HepG2 (cell line): ENCODE data around the gene PTPA. TPM values are rescaled to one million over a fixed set of nuclear protein-coding genes. Genes with fewer than 3 reads are reported as not detected.

Experiments used
- ATF7-NPFF ChIP-seq: sonication (generic); formaldehyde crosslinking; IDR thresholded peaks from 2 replicates; pipeline ENCODE4 v1.8.1; 2023; ENCODE audit warnings: mild to moderate bottlenecking, low read depth, missing genetic modification reagents, moderate library complexity
- CSRNP2 ChIP-seq: sonication (generic); formaldehyde crosslinking; conservative IDR thresholded peaks from 2 replicates; pipeline ENCODE4 v1.8.0; 2022; ENCODE audit warnings: low read depth, missing genetic modification reagents
- DNMT3B ChIP-seq: conservative IDR thresholded peaks from 2 replicates; pipeline ENCODE4 v1.6.1; 2016; ENCODE audit warnings: missing biosample characterization, control low read depth
- DPF2 ChIP-seq: sonication (generic); formaldehyde crosslinking; IDR thresholded peaks from 2 replicates; pipeline ENCODE4 v1.4.0; 2020; ENCODE audit warnings: mild to moderate bottlenecking, low read depth, missing genetic modification reagents, borderline replicate concordance
- ETV6 ChIP-seq: sonication (generic); formaldehyde crosslinking; conservative IDR thresholded peaks from 2 replicates; pipeline ENCODE4 v1.4.0; 2020; ENCODE audit warnings: missing genetic modification reagents
- GTF2F1 ChIP-seq: fragments of 150-350 bp; IDR thresholded peaks from 2 replicates; pipeline ENCODE4 v1.6.1; 2014; ENCODE audit warnings: low read length
- JUNB ChIP-seq: sonication (generic); formaldehyde crosslinking; IDR thresholded peaks from 2 replicates; pipeline ENCODE4 v1.8.0; 2022; ENCODE audit warnings: missing genetic modification reagents, mild to moderate bottlenecking, borderline replicate concordance
- MIER2 ChIP-seq: IDR thresholded peaks from 2 replicates; pipeline ENCODE4 v1.6.1; 2016; ENCODE audit warnings: missing biosample characterization, missing genetic modification reagents
- MIER3 ChIP-seq: IDR thresholded peaks from 2 replicates; pipeline ENCODE4 v1.6.1; 2016; ENCODE audit warnings: missing compliant biosample characterization, borderline replicate concordance
- MTA1 ChIP-seq: sonication (generic); formaldehyde crosslinking; IDR thresholded peaks from 2 replicates; pipeline ENCODE4 v1.4.0; 2020; ENCODE audit warnings: missing genetic modification reagents, mild to moderate bottlenecking, borderline replicate concordance
- MTA3 ChIP-seq: sonication (generic); formaldehyde crosslinking; IDR thresholded peaks from 2 replicates; pipeline ENCODE4 v1.4.0; 2020; ENCODE audit warnings: missing genetic modification reagents
- MTF1 ChIP-seq: sonication (generic); formaldehyde crosslinking; IDR thresholded peaks from 2 replicates; pipeline ENCODE4 v1.5.0; 2020; ENCODE audit warnings: missing genetic modification reagents
- MXD4 ChIP-seq: IDR thresholded peaks from 2 replicates; pipeline ENCODE4 v1.6.1; 2016; ENCODE audit warnings: mild to moderate bottlenecking, missing biosample characterization, missing genetic modification reagents
- PLRG1 ChIP-seq: fragments of 450-650 bp; conservative IDR thresholded peaks from 2 replicates; pipeline ENCODE4 v1.6.1; 2016
- SRF ChIP-seq: IDR thresholded peaks from 2 replicates; pipeline ENCODE4 v1.6.1; 2011; ENCODE audit warnings: mild to moderate bottlenecking, low read depth, low read length, moderate library complexity
- TBX3 ChIP-seq: fragments of 450-650 bp; IDR thresholded peaks from 2 replicates; pipeline ENCODE4 v1.6.1; 2017; ENCODE audit warnings: antibody characterized with exemption, mild to moderate bottlenecking, inconsistent platforms, borderline replicate concordance
- ZBTB2 ChIP-seq: sonication (generic); formaldehyde crosslinking; IDR thresholded peaks from 2 replicates; pipeline ENCODE4 v1.8.0; 2022; ENCODE audit warnings: low read depth, missing genetic modification reagents
- ZBTB38 ChIP-seq: sonication (generic); formaldehyde crosslinking; IDR thresholded peaks from 2 replicates; pipeline ENCODE4 v1.5.1; 2020; ENCODE audit warnings: mild to moderate bottlenecking, missing genetic modification reagents
- ZFP62 ChIP-seq: sonication (generic); formaldehyde crosslinking; IDR thresholded peaks from 2 replicates; pipeline ENCODE4 v1.4.0; 2020; ENCODE audit warnings: missing genetic modification reagents
- ZNF552 ChIP-seq: sonication (generic); formaldehyde crosslinking; IDR thresholded peaks from 2 replicates; pipeline ENCODE4 v1.9.0; 2022; ENCODE audit warnings: missing genetic modification reagents, mild to moderate bottlenecking, borderline replicate concordance
- ZNF614 ChIP-seq: IDR thresholded peaks from 2 replicates; pipeline ENCODE4 v1.6.1; 2018; ENCODE audit warnings: missing biosample characterization, missing genetic modification reagents, inconsistent platforms, borderline replicate concordance
- ZNF639 ChIP-seq: conservative IDR thresholded peaks from 2 replicates; pipeline ENCODE4 v1.6.1; 2018; ENCODE audit warnings: missing genetic modification reagents
- ZXDC ChIP-seq: sonication (generic); formaldehyde crosslinking; IDR thresholded peaks from 2 replicates; pipeline ENCODE4 v1.5.0; 2020; ENCODE audit warnings: mild to moderate bottlenecking, missing genetic modification reagents
- polyA plus RNA-seq, 8 experiments: library from polyadenylated mRNA; depleted of rRNA in 3 of 8; stranded (reverse) in 7 of 8; unstranded in 1 of 8; fragments of >200 nt; fragmentation: Illumina TruSeq in 4 of 8; extraction: Trizol in 4 of 8; gene quantifications; 2 replicates each; pipeline versions ENCODE4 v1.2.1 to v1.2.3, GENCODE V29; 2011 to 2016; ENCODE audit warnings: low read depth in 4 of 8, missing spikeins in 1 of 8, mixed read lengths in 1 of 8; ENCODE audit not compliant: insufficient read depth in 1 of 8
- total RNA-seq, 5 experiments: library from RNA; depleted of rRNA; stranded (reverse); fragments of >200 nt; fragmentation: Illumina TruSeq; extraction: Trizol; gene quantifications; 2 replicates each; pipeline ENCODE4 v1.2.3, GENCODE V29; 2016; ENCODE audit warnings: low read depth in 1 of 5

Gene PTPA
- total and polyA plus RNA-seq, 2 of the 13 experiments (the other 11 are each of a cell fraction or from before 2014, with no cell fraction given): 79.3 to 105 TPM

- TF ChIP-seq ZNF639 (CRISPR knock-in tag) (no peak), MXD4 (CRISPR knock-in tag) (no peak), ZNF552 (CRISPR knock-in tag) (no peak; the same call in 1 of the 2 replicates), MIER2 (CRISPR knock-in tag) (0 out of 2 replicates have a peak, but pooled peaks have one; percentile 19), DNMT3B (peak; percentile 36; the same call in 1 of the 2 replicates), MTA1 (0 out of 2 replicates have a peak, but pooled peaks have one; percentile 13), GTF2F1 (no peak), PLRG1 (no peak), ATF7-NPFF (no peak; the same call in 1 of the 2 replicates), MIER3 (CRISPR knock-in tag) (peak; percentile 17; the same call in 1 of the 2 replicates), TBX3 (no peak), CSRNP2 (CRISPR knock-in tag) (no peak), DPF2 (CRISPR knock-in tag) (no peak), MTF1 (CRISPR knock-in tag) (no peak), JUNB (CRISPR knock-in tag) (no peak), ZNF614 (CRISPR knock-in tag) (no peak), ZBTB2 (CRISPR knock-in tag) (no peak), ZFP62 (CRISPR knock-in tag) (no peak), ZXDC (CRISPR knock-in tag) (0 out of 2 replicates have a peak, but pooled peaks have one; percentile 71), ETV6 (CRISPR knock-in tag) (no peak; the same call in 1 of the 2 replicates), SRF (0 out of 2 replicates have a peak, but pooled peaks have one; percentile 1), ZBTB38 (CRISPR knock-in tag) (no peak), MTA3 (CRISPR knock-in tag) (no peak)
These were observed at the start of gene PTPA, which contains the start of gene CRAT (continued) for GRCh38 chr9:129110740-129111527.
